ENCODE data around the gene HOXD1.

DNA sequence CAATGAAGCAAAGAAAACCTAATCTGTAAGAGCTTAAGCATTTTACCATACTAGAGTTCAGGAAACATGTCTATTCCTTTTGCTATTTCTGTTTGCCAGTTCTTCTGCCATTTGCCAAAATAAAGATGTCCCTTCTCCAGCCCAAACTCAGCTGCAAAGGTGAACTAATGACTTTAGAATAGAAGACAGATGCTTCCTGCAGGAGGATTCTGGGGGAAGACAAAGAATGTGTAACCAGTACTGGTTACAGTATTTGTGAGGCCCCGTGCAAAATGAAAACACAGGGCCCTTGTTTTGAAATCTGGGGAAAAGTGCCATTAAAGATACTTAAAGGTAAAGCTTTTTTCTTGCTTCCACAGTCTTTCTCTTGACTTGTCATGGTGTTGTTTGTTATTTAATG lies 46.5 kb downstream of the HOXD1 start:
- TF ChIP-seq SUZ12 (IDR thresholded peaks at IDR 0.05; ENCODE audit: extremely low read depth, insufficient read depth, insufficient read length) (no peak), YY1 (IDR thresholded peaks at IDR 0.05; ENCODE audit: insufficient read depth, insufficient read length) (no peak), ZNF274 (IDR thresholded peaks at IDR 0.05; ENCODE audit: low read depth, low read length) (no peak)

All from NT2/D1 (cell line).